NB4 (cell line): ENCODE results near the gene BUD31.

Source experiments
- MYC ChIP-seq: IDR thresholded peaks from 2 replicates; pipeline ENCODE4 v1.6.1; 2011; ENCODE audit warnings: low read depth, low read length
- POLR2A ChIP-seq: IDR thresholded peaks from 2 replicates; pipeline ENCODE4 v1.6.1; 2011; ENCODE audit warnings: mild to moderate bottlenecking; ENCODE audit not compliant: insufficient read length; ENCODE audit errors: extremely low read depth
- TF ChIP-seq, protein P1 (sequence below): IDR thresholded peaks from one replicate; pipeline ENCODE4 v1.5.1; 2012; ENCODE audit warnings: low read depth, low read length
- TF ChIP-seq, protein P2 (sequence below): IDR thresholded peaks from 2 replicates; pipeline ENCODE4 v1.6.1; 2011; ENCODE audit warnings: low read depth, low read length

DNA sequence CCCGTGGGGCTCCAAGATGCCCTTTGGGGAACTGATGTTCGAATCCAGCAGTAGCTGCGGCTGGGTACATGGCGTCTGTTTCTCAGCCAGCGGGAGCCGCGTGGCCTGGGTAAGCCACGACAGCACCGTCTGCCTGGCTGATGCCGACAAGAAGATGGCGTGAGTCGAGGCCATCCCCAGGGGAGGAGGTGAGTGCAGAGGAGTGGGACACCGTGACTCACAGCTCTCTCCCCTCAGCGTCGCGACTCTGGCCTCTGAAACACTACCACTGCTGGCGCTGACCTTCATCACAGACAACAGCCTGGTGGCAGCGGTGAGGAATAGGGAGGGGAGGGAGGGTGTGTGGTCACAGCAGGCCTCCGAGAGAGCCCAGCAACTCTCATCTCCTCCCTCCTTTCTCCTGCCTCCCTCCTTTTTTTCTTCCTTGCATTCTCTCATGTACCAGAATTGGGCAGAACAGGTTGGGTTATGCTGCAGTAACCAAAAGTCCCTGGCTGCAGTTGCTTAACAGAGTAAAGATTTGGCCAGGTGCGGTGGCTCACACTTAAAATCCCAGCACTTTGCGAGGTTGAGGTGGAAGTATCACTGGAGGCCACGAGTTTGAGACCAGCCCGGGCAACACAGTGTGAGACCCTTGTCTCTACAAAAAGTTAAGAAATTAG is 17.7 kb upstream of the BUD31 start:
- TF ChIP-seq, protein P1, sequence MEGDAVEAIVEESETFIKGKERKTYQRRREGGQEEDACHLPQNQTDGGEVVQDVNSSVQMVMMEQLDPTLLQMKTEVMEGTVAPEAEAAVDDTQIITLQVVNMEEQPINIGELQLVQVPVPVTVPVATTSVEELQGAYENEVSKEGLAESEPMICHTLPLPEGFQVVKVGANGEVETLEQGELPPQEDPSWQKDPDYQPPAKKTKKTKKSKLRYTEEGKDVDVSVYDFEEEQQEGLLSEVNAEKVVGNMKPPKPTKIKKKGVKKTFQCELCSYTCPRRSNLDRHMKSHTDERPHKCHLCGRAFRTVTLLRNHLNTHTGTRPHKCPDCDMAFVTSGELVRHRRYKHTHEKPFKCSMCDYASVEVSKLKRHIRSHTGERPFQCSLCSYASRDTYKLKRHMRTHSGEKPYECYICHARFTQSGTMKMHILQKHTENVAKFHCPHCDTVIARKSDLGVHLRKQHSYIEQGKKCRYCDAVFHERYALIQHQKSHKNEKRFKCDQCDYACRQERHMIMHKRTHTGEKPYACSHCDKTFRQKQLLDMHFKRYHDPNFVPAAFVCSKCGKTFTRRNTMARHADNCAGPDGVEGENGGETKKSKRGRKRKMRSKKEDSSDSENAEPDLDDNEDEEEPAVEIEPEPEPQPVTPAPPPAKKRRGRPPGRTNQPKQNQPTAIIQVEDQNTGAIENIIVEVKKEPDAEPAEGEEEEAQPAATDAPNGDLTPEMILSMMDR = no peak
- TF ChIP-seq, protein P2, sequence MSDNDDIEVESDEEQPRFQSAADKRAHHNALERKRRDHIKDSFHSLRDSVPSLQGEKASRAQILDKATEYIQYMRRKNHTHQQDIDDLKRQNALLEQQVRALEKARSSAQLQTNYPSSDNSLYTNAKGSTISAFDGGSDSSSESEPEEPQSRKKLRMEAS = no peak
- TF ChIP-seq MYC (no peak), POLR2A (no peak)
